Measurements from ENCODE around the gene BHLHA15. TPM values are rescaled to one million over a fixed set of nuclear protein-coding genes. Genes with fewer than 3 reads are reported as not detected.

BHLHA15 gene
- total RNA-seq = 0.94 and 1.0 TPM in 2 replicates

DNA sequence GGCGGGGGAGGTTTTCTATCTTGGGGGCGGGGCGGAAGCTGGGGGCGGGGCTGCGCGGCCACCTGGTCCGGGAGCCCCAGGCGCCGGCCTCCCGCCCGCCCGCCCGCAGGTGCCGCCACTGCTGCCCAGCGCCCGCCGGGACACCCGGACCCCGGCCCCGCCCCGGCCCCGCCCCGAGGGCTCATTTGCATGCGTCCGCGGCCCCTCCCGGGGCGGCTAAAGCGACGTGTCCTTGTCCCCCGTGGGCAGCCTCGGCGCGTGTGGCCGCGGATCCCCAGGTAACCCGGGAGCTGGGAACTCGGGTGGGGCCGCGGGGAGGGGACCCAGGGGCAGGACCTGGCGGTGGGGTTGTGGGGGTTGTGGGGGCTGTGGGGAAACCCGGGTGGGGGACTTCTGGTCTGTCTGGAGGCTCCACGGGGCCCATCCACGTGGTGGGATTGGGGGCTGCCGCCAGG, at the start of gene BHLHA15:
TSS of gene BHLHA15 (plus strand) at position 219 of the 455 bp plus-strand sequence. CDS start 871 bp downstream, outside the sequence.
- DNase-seq (ENCODE audit: low read depth) = no peak

DNA sequence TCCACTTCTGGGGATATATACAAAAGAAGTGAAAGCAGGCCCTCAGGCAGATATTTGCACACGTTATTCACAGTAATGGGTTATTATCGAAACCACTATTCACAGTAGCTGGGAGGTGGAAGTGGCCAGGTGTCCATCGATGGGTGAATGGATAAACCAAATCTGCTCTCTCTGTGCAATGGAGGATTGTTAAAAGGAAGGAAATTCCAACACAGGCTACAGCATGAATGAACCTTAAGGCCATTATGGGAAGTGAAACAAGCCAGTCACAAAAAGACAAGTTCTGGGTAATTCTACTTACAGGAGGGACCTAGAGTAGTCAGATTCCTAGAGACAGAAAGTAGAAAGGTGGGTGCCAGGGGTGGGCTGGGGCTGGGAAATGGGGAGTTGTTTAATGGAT, 48.5 kb upstream of the BHLHA15 start:
- DNase-seq (ENCODE audit: low read depth) = no peak

DNA sequence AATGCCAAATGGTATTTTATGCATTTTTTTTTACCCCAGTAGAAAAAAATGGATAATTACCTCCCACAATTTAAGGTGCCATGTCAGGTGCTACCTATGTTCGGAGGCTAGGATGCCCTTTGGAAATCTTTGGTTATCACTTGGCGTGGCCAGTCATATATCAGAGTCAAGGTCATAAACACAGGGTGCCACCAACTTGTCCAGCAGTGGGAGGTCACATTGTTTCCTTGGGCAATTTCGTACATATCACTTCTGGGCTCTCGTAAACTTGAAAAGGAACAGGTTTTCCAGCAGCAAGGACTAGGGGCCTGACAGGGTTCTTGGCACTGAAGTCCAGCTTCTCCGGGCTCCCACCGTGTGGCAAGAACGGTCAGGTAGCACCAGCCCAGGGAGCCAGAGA, 48.0 kb upstream of the BHLHA15 start:
- DNase-seq (ENCODE audit: low read depth) = no peak

DNA sequence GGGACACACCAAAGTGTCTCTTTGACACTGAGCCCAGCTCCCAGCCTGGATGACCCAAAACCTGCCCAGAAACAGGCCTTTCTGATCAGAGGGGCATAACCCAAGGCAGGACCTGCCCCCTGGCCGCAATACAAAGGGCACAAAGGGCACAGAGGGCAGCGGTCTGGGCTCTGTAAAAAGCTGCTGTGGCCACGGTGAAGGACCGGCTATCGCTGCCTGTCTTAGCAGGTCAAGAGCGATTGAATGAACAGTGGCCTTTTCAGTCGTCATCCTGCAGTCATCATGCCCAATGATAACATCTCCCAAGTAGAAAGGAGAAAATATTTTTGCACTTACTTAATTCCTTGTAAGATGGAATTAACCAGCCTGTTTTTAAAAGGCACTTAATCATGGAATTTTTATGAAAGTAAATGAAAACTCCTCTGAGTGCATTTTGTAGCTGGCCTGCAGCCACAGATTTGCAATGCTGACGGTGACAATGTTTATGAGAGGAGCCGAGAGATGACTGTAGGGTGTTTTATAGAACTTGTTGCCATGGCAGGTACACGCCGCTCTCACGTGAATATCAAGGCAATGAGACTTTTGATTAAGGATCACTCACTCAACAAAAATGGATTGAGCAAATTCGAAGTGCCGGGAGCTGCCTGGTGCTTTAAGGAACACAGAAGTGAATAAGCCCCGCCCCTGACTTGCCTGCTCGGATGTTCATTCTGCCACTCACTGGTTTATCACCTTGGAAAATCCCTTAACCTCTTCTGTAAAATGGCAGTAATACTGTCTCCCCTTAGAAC, 47.3 kb upstream of the BHLHA15 start:
- DNase-seq (ENCODE audit: low read depth) = peak; percentile 36

DNA sequence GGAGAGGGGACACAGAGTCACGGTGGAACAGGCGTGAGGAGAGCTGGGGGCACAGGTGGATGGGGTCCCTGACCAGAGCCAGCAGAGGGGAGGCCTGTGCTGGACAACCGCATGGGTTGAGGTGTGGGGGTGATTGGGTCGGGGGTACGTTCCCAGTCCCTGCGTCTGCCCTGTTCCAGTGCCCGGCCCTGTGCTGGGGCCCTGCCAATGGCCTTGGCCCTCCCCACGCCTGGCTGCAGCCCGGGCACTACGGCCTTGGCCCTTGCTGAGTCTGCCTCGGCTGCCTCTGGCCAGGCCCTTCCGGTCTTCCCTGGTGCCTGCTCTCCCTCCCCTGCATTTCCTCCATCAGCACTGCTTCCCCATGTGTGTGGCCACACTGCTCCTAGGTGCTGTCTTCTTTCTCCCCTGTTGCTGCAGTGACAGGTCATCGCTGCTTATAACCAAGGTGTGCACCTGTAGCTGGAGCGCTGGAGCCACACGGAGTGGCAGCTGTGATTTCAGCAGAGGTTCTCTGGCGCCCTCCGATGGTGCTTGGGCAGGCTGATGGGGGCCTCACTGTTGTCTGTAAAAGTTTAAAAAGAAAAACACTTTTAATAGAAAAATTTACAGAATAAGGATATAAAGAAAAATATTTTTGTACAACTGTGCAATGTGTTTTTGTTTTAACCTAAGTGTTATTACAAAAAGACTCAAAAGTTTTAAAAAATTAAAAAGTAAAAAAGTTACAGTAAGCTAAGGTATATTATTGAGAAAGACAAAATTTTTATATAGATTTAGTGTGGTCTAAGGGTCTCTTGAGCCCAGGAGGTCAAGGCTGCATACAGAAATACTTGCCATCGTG, 45.2 kb upstream of the BHLHA15 start:
- peak; percentile 27 for DNase-seq (ENCODE audit: low read depth)

DNA sequence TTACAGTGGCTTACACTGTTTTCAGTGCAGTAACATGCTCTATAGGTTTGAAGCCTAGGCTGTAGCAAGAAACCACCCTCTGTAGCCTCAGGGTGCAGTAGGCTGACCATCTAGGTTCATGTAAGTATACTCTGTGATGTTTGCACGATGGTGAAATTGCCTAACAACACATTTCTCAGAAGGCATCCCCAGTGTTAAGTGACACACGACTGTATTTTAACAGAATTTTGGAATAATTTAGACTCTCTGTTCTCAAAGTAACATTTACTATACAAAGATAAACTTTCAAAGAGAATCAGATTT, 44.6 kb upstream of the BHLHA15 start:
- DNase-seq (ENCODE audit: low read depth) = no peak

DNA sequence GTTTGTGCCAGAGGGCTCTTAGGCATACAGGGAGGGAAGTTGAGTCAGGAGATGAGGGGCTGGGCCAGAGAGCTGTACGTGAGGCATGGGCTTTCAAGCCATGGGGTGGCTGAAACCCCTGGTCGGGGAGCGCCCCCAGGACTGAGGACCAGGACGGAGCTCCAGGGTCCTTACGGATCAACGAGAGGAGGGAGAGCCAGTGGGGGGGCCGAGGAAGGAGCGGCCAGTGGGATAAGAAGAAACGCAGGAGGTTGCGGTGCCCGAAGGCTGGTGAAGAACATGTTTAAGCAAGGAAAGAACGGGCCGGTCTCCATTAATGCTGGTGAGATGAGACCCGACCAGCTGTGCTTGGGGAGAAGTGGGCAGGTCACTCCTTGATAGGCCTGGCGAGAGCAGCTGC, 43.6 kb upstream of the BHLHA15 start:
- no peak for DNase-seq (ENCODE audit: low read depth)

DNA sequence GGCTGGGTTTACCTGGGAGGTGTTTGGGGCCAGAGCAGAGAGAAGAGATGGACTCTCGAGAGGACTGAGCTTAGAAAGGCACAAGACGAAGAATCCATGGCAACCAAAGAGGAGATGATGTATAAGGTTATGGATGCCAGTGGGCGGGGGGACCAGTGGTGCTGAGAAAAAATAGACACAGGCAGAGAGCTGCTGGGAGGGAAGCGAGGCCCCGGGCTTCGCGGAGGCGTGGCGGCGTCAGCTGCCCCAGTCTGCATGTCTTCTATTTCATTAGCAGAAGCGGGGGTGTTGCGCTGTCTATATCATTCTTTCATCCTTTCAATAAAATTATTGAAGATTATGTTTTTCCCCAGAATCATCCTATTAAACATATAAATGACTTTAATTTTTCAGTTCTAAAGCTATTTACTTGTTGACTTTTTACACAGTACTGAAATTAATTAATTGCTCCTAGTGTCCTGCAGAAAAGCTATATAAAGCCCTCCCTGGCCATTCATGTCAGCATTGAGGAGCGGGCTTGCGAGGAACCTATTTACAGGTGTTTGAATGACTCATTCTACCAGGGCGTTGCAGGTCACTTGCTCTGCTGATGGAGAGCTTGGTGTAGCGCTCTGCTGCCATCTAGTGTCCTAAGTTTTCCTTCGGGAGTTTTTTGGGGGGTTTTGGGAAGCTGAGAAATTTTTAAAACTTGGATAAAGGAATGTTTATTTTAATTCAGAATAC, 42.9 kb upstream of the BHLHA15 start:
- peak; percentile 84 for DNase-seq (ENCODE audit: low read depth)

DNA sequence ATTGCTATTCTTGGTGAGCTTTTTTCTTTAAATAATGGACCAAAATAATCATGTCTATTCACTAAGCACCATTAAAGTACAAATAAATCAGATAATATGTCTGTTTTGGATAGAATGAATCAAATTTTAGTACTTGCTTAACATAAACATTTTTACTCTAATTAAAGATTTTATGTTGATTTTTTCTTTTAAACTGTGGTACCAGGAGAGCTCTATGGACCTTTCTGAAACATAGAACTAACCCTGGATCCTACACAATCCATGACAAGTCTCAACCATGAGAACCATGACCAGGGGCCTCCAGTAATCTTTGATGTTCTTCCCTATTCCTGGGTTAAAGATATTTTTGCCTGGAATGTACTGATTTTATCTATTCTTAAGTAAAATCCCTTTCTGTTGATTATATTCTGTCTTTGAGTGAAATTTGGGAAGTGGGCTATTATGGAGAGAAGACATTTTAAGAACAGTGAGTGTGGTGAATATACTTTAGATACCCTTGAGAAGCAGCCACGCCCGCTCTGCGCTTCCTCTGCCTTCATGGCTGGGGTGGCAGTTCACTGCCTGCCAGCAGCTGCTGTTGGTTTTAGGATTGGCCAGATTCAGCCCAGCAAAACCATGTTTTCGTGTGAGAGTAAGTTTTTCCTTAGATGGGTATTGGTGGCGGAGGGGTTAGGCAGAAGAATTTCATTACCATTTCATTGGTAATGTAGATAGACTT, 42.2 kb upstream of the BHLHA15 start:
- no peak for DNase-seq (ENCODE audit: low read depth)

DNA sequence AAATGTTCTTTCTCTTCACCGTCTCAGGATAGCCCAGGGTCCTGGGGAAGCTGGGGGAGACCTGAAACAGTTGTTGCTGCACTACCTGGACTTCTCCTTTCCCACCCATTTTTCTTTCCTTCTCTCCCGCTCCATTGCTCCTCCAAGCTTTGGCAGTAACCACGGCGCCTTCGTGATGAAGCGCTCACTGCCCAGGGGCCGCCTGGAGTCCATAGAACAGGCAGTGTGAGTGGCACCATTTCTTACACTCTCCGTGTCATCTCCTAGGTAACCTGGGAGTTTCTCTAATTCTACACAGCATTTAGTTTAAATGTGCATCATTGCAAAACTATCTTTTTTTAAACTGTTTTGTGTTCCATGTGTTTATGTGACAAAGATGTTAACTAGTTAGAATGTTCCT, 40.3 kb upstream of the BHLHA15 start:
- DNase-seq (ENCODE audit: low read depth) = no peak

DNA sequence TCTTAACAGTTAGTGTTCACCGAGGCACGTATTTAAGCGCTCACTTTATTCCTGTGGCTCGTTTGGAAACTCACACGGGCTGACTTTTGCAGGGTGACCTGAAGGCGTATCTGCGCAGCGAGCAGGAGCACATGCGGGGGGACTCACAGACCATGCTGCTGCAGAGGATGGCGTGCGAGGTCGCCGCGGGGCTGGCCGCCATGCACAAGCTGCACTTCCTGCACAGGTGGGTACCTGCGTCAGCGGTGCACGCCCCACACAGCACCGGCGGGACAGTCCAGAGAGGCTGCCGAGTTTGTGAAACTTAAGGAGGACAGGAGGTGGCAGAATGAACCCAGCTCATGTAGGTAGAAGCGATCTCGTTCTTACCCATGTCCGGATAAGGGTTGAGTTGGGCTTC, 39.8 kb upstream of the BHLHA15 start:
- DNase-seq (ENCODE audit: low read depth) = no peak

DNA sequence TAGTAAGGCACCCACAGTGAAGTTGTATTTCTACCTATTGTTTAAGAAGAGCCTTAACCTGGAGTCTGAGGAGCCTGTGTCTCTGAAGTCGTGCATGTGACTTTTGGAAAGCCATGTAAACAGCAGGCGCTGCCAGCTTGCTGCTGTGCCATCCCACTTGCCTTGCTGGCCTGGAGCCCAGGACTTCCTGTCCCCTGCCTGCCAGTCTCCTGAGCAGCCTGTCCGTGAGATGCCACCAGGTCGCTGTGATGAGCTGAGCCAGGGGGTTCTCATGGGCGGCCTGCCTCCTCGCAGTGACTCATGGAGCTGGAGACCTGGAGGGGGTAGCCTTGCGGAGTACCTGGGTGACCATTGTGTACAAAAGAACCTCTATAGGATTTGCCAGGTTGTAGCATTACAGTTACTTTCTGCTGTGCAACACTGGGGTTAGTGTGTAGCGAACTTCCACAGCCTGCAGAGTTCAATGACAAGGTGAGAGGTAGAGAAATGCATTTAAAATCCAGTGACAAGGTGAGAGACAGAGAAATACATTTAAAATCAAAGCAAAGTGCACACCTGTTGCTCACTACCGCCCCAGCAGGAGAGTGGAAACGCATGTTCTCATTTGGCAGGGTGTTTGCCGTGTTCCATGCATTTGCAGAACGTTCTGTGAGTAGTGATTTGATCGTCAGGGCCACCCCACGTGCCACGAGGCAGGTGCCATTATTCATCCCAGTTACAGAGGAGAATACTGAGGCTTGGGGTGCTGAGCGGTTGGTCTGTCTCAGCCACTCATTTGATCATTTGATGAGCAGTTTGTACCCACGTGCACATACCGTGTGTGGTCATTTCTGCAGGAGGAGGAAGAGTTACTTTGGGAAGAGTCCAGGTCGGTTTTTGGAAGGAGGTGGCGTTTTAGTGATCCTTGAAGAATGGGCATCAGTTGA, 36.6 kb upstream of the BHLHA15 start:
- no peak for DNase-seq (ENCODE audit: low read depth)

DNA sequence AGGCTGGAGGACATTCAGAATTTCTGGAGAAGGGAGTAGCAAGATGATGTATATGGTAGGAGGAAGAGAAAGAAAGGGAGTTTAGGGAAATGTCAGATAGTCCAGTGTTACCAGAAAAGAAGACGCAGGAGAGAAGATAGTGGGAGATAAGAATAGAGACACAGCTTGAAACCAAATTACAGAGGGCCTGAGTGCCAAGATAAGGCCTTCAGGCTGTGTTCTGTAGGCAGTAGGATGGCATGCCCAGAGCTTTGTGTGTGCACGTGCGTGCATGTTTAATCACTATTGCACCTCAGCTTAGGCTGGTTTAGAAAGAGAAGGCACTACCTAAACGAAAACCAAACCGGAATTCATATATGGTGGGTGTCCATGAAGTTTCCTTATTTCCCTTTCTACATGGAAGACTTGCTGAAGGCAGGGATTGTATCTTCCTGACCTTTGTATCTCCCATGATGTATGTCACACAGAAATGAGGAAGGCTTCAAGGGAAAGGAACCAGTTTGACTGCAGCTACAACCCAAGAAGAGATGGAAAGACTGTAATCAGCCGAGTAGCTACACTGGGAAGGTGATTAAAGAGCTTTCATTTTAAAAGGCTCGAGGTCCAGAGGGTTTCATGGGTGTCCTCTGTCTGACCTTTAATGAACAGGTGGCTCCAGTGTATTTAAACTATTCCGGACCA, 35.8 kb upstream of the BHLHA15 start:
- DNase-seq (ENCODE audit: low read depth) = no peak

DNA sequence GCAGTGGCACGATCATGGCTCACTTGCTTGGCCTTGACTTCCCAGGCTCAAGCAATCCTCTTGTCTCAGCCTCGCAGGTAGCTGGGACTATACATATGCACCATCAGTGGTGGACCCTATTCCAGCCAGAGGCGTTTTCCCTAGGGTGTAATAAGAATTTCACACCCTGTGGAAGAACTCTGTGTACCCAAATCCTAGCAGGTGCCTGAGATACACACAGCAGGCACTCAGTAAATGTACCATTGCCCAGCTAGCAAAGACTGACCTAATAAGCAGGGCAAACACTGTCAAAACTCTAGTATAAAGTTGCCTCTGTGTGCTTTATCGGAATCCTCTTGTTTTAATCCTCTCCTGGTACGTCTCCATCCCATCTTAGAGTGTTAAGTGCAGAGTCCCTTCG, 33.7 kb upstream of the BHLHA15 start:
- DNase-seq (ENCODE audit: low read depth) = no peak

DNA sequence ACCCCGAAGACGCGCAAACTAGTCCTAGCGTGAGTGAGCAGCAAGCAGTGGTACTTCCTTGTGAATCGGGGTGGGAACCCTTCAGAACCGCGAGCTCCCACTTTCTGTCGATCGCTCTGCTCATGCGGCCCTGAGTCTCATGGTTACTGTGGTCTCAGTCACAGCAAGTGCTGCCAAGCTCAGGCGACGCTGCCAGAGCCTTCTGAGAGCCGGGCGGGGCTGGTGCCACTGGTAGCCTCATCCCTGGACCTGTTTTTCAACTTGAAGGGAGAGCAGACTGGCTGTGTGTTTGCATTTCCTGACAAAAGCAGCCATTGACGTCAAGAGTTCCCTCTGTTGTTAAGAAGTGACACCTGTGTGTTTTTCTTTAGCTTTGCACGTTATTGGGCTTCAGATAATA, 32.9 kb upstream of the BHLHA15 start:
- DNase-seq (ENCODE audit: low read depth) = no peak

DNA sequence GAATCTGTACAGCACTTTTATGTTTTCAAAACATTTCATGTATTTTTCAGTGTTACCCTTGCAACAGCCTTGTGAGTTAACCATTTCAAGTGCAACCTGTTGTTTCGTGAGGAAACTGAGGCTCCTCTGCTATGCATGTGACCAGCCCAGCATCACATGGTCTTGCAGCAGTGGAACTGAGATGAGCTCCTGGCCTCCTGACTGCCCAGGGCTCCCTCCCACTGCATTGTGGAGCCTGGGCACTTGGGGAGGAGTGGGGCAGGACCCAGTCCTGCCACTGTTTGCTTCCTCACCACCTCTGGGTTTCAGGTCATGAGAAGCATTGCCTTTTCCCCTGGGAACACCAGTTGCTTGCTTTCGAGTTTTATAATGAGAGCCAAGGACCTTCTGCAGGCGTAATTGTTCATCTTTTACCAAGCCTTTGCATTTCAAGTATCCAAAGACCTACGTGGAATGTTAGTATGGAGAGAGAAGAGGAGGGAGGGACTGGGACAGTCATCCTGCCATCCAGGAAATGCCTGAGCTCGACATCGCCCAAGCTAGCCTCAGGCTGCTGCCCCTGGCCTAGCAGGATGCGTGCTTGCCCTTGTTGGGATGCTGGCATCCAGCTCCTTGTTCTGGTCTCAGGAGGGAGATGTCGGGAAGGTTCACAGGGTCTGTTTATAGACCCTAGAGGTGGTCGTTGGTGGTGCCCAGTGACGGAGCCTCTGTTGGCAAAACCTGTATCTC, 32.3 kb upstream of the BHLHA15 start:
- no peak for DNase-seq (ENCODE audit: low read depth)

DNA sequence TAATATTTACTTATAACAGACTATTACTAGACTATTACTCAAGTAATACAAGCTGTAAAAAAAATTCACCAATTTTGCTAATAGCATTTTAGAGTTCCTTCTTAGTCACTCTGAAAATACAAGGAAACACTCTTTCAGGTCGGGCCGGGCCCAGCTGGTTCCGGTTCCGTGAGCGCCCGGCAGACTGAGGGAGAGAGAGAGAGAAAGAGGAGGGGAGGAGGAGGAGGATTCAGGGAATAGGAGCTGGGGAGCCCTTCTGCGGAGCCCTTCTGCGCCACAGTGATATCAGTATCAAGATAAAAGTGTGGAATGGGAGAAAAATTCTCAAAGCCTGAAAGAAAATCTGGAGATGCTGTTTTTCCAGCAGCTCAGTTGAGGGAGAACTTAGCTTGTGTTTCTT, 30.5 kb upstream of the BHLHA15 start:
- DNase-seq (ENCODE audit: low read depth) = no peak

DNA sequence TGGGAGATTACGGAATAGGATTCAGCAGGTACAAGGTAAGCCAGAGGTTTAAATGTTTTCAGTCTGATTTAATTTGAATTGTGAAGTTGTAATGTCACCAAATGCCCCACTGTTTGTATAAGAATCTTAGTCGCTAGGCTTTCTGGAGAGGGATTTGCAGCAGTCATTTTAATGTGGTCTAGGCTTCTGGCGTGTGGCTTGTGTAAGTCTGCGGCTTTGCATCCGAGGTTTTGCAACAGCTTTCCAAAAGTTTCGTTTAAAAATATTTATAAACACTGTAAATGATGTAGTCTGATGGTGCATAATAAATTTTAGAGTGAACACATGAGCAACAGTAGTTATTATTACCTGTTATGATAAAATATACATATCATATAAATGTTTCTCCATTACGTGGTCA, 26.1 kb upstream of the BHLHA15 start:
- DNase-seq (ENCODE audit: low read depth) = no peak

DNA sequence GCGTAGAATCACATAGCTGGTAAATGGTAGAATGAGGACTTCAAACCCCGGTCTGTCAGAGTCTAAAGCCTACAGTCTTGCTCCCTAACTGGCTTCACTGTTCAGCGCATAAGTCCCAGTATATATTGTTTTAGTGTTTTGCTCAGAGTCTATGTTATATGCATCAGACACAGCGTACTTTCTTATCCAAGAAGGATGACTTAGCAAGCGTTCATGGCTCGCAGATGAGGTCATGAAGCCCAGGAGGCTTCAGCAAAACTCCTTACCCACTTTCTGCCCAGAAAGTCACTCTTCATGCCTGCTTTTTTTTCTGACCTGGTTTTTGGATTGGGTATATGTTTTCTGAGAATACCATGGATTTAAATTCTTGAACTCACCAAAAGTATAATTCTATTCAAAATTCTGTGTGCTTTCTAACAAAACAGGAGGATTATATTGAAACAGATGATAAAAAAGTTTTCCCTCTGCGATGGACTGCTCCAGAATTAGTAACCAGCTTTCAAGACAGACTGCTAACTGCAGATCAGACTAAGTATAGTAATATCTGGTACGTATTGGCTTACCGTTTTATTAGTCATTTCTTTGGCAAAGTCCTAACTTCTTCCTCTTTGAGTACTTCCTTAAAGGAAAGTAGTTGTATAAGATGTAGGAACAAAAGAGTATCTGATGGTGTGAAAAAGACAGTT, 24.6 kb upstream of the BHLHA15 start:
- no peak for DNase-seq (ENCODE audit: low read depth)
